ENCODE data around the gene RBFOX2.
"Not testable (repeated sequence)": the region's sequence is repeated elsewhere in the genome, so short reads cannot be mapped to it uniquely, and the experiment has no call there.

Gene RBFOX2

DNA sequence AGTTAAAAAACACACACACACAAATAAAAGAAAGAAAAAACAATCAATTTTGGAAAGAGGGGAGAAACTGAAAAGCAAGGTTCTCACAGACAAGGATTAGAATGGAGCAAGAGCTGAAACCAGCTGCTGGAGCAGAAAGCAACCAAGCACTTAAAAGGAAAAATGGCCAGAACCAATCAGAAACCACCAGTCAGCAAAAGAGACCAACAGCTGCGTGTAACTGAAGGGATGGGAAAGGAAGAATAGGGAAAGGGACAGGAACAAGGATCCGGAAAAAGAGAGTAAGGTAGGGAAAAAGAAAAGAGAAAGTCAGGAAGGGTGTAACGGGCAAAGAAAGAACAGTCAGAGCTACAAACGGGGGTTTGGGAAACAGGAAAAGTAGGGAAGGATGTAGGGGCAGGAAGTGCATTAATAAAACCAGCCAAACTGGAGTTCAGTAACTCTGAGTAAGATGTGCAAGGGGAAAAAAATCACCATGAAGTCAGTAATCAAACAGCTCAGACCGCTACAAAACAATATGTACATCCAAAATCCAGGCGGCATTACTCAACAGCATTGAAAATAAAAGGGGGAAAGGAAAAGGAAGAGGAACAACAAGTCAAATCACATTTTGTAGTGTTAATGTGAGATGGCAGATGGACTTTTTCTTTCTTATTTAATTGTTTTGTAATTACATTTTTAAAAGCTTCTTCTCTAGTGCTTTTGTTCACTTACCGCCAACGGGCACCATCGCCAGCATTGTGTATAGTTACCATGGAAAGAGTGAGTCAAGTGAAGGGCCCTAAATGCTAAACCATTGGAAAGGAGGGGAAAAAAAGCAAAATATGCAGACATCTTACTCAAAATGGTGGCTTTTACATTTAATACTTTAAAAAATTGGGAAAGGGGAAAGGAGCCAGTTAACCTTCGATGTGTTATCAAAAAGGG lies 261.7 kb downstream of the RBFOX2 start:
- no peak for DNase-seq

DNA sequence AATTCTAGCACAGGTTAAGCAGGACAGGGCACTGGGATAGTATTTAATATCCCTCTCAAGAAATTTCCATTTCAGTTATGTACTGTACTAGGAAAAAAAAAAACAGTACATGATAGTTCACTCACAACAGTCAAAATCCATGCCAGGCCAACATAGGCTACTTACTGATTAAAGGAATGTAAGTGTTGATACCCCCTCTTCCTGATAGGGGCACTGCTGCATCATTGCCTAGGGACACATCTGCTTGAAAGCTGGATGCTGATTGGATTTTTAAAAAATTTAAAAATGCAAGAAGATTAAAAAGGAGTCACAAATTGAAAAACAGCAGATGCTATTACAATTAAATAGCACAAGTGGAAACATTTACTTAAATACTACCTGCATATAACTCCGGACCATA lies 267.6 kb downstream of the RBFOX2 start:
- DNase-seq = no peak

- no peak for DNase-seq
These were observed 270.2 kb downstream of the RBFOX2 start for GRCh38 chr22:35758394-35758793.

DNA sequence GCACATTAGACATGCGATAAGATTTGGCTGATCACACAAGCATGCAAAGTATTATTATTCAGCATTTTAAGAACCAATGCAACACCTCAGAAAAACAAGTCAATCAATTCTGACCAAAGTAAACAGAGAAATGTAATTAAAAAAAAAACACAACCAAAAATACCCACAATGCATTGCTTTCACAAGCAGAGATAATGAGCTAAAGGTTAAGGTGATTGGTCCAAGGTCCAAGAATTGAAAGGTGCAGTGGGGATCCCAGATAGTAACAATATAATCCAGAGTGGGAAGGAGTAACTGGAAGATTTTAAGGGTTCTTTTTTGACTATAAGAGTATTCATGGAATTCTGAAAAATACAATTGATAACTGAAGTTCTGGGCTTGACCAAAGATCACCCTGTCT lies 271.9 kb downstream of the RBFOX2 start:
- no peak for DNase-seq

- DNase-seq = no peak
These were observed 273.9 kb downstream of the RBFOX2 start for GRCh38 chr22:35754761-35755160.

- no peak for DNase-seq
These were observed 275.8 kb downstream of the RBFOX2 start for GRCh38 chr22:35752863-35753189.

- no peak for DNase-seq
These were observed 276.4 kb downstream of the RBFOX2 start for GRCh38 chr22:35752006-35752862.

DNA sequence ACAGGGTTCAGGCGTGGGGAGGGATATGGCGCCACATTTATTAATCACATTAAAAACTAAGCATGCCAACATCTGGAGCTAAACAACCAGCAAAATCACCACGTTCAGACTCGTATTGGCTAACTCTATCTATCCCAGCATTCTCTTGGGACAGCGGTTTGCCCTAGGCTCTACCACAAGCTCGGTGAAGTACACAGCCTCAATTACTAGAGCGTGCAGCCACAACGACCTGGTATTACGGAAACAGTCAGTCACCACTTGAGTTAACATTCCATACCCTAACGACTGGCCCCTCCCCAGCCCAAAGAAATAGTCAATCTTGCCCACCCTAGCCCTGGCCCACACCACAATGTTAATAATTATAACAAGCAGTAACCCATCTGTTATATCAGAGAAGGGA lies 278.8 kb downstream of the RBFOX2 start:
- peak; percentile 54 for DNase-seq

GRCh38 chr22:35746946-35747703 lies 281.5 kb downstream of the RBFOX2 start:
- no peak for DNase-seq

- no peak for DNase-seq
These were observed 282.4 kb downstream of the RBFOX2 start for GRCh38 chr22:35746248-35746647.

GRCh38 chr22:35743326-35743860 lies 285.2 kb downstream of the RBFOX2 start:
- DNase-seq = peak; percentile 38

DNA sequence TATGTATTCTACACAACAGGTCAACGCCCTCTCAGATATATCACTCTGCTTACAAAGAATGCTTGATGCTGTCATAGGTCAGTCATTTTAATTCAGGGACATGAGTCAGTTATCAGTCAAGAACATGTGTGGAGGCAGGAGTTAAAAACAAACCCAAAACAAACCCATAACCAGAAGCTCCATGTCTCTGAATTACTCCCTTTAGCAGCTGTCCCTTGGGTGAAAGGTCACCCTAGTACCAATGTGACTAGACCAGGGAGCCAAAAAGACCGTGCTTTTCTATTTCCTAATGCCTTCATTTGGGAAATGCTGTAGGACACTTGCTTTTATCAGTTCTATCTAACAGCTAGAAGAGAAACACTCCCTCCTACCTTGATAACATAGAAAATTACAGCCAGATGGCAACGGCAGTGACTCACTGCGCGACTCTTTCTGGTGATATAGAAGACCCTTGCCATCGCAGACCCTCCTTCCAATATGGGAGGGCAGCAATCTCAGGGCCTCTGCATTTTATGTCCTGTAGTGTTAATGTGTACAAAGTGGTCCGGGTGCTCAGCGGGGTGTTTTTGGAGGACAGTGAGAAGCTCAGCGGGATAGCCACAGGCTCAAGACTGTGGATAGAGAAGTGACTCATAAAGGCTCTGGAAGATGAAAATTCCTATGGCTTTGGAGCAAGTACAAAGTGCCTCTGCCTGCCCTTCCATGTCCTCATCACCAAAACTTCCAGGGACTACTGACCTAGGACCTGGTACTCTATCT lies 286.1 kb downstream of the RBFOX2 start:
- DNase-seq = peak; percentile 89

GRCh38 chr22:35740616-35741015 lies 288.0 kb downstream of the RBFOX2 start:
- DNase-seq = no peak

DNA sequence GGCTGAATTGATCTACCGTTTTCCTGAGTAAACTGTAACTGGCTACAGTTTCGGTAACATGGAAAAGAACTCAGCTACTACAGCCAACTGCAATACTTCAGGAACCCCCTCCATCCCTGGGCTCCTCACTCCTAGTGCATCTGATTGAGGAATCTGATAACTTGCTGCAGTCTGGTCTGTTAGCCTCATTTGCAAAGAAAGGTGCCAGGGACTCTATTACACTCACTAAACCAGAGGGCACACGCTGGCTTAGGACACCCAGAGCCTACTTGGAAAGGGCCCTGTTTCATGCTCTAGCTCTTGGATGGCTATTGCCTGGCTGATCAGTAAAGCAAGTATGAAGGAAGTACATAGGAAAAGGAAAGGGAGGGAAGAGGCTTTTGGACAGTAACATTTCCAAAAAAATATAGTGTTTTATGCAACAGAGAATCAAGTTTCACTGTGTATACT lies 288.7 kb downstream of the RBFOX2 start:
- no peak for DNase-seq

- DNase-seq = no peak
These were observed 289.3 kb downstream of the RBFOX2 start for GRCh38 chr22:35739076-35739930.

DNA sequence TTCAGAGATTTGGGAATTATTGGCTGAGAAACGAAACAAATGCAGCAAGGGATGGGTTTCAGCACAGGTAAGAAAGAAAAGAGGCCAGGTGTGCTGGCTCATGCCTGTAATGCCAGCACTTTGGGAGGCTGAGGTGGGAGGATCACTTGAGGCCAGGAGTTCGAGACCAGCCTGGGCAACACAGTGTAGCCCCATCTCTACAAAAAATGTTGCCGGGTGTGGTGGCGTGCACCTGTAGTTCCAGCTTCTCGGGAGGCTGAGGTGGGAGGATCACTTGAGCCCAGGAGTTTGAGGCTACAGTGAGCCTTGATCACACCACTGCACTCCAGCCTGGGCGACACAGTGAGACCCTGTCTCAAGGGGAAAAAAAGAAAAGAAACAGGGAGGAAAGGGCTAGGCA lies 290.7 kb downstream of the RBFOX2 start:
- DNase-seq = not testable (repeated sequence)

- no peak for DNase-seq
These were observed 291.9 kb downstream of the RBFOX2 start for GRCh38 chr22:35736701-35737100.

DNA sequence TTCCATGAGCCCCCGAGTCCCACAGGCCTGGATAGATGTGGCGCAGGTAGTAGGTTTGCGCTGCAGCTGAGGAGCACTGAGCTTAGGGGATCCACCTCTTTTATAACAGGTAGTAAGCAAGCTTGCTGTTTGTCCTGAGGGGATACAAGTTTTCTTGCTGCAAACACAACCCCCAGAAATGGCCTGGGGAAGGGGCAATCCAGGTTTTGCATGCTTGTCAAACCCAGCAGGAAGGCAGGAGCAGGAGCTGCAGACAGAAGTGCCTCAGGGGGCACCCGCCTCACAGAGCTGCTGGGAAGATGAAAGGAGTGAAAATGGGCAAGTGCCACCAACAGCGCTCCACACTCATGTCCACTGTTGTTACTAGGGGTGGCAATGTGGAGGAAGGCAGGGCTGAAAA lies 292.5 kb downstream of the RBFOX2 start:
- no peak for DNase-seq

DNA sequence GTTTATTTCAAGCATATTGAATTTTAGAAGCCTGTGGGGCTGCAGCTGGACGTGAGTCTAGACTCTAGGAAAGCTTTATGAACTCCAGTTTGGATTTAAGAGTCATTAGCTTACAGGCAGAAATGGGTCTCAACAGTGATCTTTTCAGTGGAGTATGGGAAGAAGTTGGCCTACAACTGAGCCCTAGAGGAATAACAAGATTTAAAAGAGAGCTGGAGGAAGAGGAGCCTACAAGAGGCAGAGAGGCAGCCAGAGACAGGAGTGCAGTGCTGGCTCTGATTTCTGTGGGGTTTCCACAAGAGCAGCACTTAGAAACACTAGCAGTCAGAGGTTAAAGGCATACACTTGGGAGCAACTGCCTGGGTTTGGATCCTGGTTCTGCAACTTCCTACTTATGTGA lies 293.1 kb downstream of the RBFOX2 start:
- DNase-seq = no peak

DNA sequence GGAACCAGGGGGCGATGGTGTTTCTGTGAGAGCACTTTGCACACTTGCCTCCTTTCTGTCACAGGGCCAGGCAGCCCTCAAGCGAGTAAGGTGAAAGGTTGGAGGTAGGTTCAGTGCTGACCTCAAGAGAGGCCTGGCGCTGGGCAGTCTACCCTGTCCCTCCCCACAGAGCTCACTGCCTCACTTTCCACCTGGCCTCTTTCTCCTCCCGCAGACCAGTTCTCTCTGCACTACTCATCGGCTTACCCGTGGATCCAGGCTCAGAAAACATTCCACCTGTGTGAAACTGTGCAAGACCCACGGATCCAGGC lies 294.2 kb downstream of the RBFOX2 start:
- DNase-seq = no peak
